Sigmoid colon (tissue), 7 donors: ENCODE measurements around the gene CCDC192. TPM values are rescaled to one million over a fixed set of nuclear protein-coding genes. Genes with fewer than 3 reads are reported as not detected.

Source experiments
- DNase-seq: peaks from one replicate; pipeline ENCODE4 v3.0.0-alpha.2; 2019
- H3K27ac ChIP-seq, 4 donors: fragments of 200-600 bp; sonication (generic); one replicate each; pipeline ENCODE4 v1.5.1; 2016 to 2019; ENCODE audit warnings: mild to moderate bottlenecking in 1 of 4
- H3K27me3 ChIP-seq, 3 donors: fragments of 200-600 bp; sonication (generic); one replicate each; pipeline ENCODE4 v1.5.1; 2019; ENCODE audit warnings: mild to moderate bottlenecking in 1 of 3
- H3K36me3 ChIP-seq, 4 donors: fragments of 200-600 bp; sonication (generic); one replicate each; pipeline ENCODE4 v1.5.1; 2016 to 2019
- H3K4me1 ChIP-seq, 4 donors: fragments of 200-600 bp; sonication (generic); one replicate each; pipeline ENCODE4 v1.5.1; 2017 to 2019
- H3K4me3 ChIP-seq, 4 donors: fragments of 200-600 bp; sonication (generic); one replicate each; pipeline ENCODE4 v1.5.1; 2017 to 2019; ENCODE audit warnings: mild to moderate bottlenecking in 2 of 4, moderate library complexity in 1 of 4
- H3K9me3 ChIP-seq, 4 donors: fragments of 200-600 bp in 3 of 4; sonication (generic) in 3 of 4; one replicate each; pipeline versions ENCODE4 v1.5.1 to v1.6.1; 2013 to 2019
- EP300 ChIP-seq, 4 donors: sonication (generic); formaldehyde crosslinking; IDR thresholded peaks; one replicate each; pipeline ENCODE4 v1.6.1; 2017; ENCODE audit warnings: antibody characterized with exemption in 4 of 4
- POLR2A ChIP-seq, 2 donors: fragments of 450-650 bp; IDR thresholded peaks; one replicate each; pipeline ENCODE4 v1.6.1; 2016; ENCODE audit warnings: antibody characterized with exemption in 2 of 2, mild to moderate bottlenecking in 2 of 2, moderate library complexity in 2 of 2
- POLR2AphosphoS5 ChIP-seq, 4 donors: sonication (generic); formaldehyde crosslinking; IDR thresholded peaks; one replicate each; pipeline ENCODE4 v1.6.1; 2017; ENCODE audit warnings: antibody characterized with exemption in 4 of 4
- WGBS, 2 donors: extraction: QIAGEN DNeasy Blood & Tissue Kit; methylation state at CpG; one replicate each; pipeline ENCODE4 v1.1.7; 2013; 5-methylcytosine and 5-hydroxymethylcytosine counted together
- intact Hi-C: fragments of 100-400 bp; cut with DNase I; formaldehyde crosslinking; loops from one replicate; pipeline ENCODE4 v1.15.1; 2023
- polyA plus RNA-seq, 3 donors: library from polyadenylated mRNA; stranded (reverse); fragments of 200-250 nt; gene quantifications; one replicate each; pipeline ENCODE4 v1.2.3, GENCODE V29; 2013
- total RNA-seq, 4 donors: library from RNA; depleted of rRNA; stranded (reverse); fragments of >200 nt; gene quantifications; one replicate each; pipeline ENCODE4 v1.1.0, GENCODE V29; 2016
- TF ChIP-seq, protein P1 (sequence below), 4 experiments: fragments of 450-650 bp in 3 of 4; fragments of 200-600 bp in 1 of 4; IDR thresholded peaks; one replicate each; pipeline ENCODE4 v1.5.1; 2016 to 2019; ENCODE audit warnings: antibody characterized with exemption in 4 of 4, mild to moderate bottlenecking in 3 of 4, moderate library complexity in 2 of 4
- donor health status: healthy with polysubstance abuse.
- donor health status: Bipolar disorder and iron deficiency.
- donor health status: healthy.

Gene CCDC192
- total and polyA plus RNA-seq, 7 donors, result 0.36 to 2.4 TPM; not detected in 5

DNA sequence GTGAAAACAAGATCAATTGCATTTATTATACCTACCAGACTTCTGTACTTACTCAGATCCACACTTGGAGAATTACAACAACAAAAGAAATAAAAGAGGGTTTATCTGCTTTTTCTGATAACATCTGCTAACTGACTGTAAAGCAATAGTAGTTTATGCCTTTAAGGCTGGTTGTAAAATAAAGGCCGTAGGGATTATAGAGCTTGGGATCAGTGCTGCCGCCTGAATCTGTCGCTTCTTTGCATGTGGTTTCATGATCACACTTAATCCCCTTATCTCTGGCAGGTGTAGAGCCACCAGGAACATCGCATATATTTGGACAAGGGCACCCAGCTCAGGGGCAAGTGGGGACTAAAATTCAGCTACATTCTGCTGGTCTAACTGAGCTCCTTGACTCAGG lies 146.7 kb downstream of the CCDC192 start:
- intact Hi-C loops, result no loop called here
- H3K27ac ChIP-seq, result no peak overlapping the region
- 19 to 61% methylated on average over 4 of the region's 4 CpGs for WGBS, 2 donors
- no peaks in the 10 kb centered on the region for H3K36me3 ChIP-seq
- no peaks in the 10 kb centered on the region for H3K9me3 ChIP-seq
- TF ChIP-seq, protein P1, sequence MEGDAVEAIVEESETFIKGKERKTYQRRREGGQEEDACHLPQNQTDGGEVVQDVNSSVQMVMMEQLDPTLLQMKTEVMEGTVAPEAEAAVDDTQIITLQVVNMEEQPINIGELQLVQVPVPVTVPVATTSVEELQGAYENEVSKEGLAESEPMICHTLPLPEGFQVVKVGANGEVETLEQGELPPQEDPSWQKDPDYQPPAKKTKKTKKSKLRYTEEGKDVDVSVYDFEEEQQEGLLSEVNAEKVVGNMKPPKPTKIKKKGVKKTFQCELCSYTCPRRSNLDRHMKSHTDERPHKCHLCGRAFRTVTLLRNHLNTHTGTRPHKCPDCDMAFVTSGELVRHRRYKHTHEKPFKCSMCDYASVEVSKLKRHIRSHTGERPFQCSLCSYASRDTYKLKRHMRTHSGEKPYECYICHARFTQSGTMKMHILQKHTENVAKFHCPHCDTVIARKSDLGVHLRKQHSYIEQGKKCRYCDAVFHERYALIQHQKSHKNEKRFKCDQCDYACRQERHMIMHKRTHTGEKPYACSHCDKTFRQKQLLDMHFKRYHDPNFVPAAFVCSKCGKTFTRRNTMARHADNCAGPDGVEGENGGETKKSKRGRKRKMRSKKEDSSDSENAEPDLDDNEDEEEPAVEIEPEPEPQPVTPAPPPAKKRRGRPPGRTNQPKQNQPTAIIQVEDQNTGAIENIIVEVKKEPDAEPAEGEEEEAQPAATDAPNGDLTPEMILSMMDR (IDR thresholded peaks at IDR 0.05), result no peak
- TF ChIP-seq POLR2A (IDR thresholded peaks at IDR 0.05) (no peak), EP300 (IDR thresholded peaks at IDR 0.05) (no peak), POLR2AphosphoS5 (IDR thresholded peaks at IDR 0.05) (no peak)
- no peak for DNase-seq
- H3K4me1 ChIP-seq, result peaks cover 0 to 18% (median 8%) of the 10 kb centered on the region in 4 donors
- no peaks in the 10 kb centered on the region for H3K27me3 ChIP-seq
- no peak overlapping the region for H3K4me3 ChIP-seq

DNA sequence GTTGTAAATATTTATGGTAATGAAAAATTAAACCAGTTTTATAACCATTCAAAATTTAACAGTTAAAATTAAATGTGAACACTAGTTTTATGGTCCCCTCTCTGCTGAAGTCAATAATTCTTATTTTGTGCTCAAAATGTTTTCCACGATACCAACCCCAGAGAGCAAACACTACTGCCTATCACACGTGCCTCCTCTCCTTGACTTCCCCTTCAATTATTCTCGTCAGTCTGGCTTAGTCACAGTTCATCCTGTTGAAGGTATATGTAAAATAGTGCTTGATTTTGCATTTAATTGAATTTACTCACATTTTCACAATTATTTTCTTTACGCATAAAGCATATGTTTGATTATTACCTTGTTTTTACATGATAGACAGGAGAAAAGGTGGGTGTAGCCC lies 148.8 kb downstream of the CCDC192 start:
- H3K4me3 ChIP-seq, result no peak overlapping the region
- WGBS, 2 donors, result 16 to 62% methylated on average over 4 of the region's 4 CpGs
- no peaks in the 10 kb centered on the region for H3K36me3 ChIP-seq
- no peaks in the 10 kb centered on the region for H3K9me3 ChIP-seq
- intact Hi-C loops, result no loop called here
- no peak for TF ChIP-seq EP300 (IDR thresholded peaks at IDR 0.05)
- TF ChIP-seq, protein P1 (IDR thresholded peaks at IDR 0.05), result no peak
- TF ChIP-seq POLR2A (IDR thresholded peaks at IDR 0.05), result no peak
- H3K27me3 ChIP-seq, result no peaks in the 10 kb centered on the region
- peaks cover 0 to 16% (median 8%) of the 10 kb centered on the region in 4 donors for H3K4me1 ChIP-seq
- H3K27ac ChIP-seq, result no peak overlapping the region
- no peak for DNase-seq

DNA sequence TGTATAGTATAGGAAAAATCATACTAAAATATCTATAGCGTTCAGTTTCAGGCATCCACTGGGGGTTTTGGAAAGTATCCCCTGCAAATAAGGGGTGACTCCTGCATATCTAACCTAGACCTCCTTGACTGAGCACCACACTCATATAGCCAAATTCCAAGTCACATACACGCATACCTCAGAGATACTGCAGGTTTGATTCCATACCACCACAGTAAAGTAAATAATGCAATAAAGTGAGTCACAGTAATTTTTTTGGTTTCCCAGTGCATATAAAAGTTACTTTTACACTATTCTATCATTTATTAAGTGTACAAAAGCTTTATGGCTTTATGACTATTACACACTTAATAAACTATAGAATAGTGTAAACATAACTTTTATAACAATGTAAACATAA lies 151.3 kb downstream of the CCDC192 start:
- H3K4me3 ChIP-seq, result no peak overlapping the region
- no peaks in the 10 kb centered on the region for H3K9me3 ChIP-seq
- no peak overlapping the region for H3K27ac ChIP-seq
- TF ChIP-seq EP300 (IDR thresholded peaks at IDR 0.05) (no peak), POLR2AphosphoS5 (IDR thresholded peaks at IDR 0.05) (no peak), POLR2A (IDR thresholded peaks at IDR 0.05) (no peak)
- TF ChIP-seq, protein P1 (IDR thresholded peaks at IDR 0.05), result no peak
- WGBS, 2 donors, result 60 to 81% methylated on average over 2 of the region's 2 CpGs
- H3K27me3 ChIP-seq, result no peaks in the 10 kb centered on the region
- intact Hi-C loops, result no loop called here
- H3K36me3 ChIP-seq, result no peaks in the 10 kb centered on the region
- DNase-seq, result no peak
- peaks cover 0 to 12% (median 5%) of the 10 kb centered on the region in 4 donors for H3K4me1 ChIP-seq

DNA sequence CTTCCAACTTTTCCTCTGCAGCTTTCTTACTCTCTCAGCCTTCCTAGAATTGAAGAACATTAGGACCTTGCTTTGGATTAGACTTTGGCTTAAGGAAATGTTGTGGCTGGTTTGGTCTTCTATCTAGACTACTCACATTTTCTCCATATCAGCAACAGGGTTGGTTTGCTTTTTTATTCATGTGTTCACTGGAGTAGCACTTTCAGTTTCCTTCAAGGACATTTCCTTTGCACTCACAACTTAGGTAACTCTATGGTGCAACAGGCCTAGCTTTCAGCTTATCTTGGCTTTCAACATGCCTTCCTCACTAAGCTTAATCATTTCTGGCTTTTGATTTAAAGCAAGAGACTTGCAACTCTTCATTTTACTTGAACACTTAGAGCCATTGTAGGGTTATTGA lies 153.1 kb downstream of the CCDC192 start:
- Histone ChIP-seq H3K36me3 (no peaks in the 10 kb centered on the region), H3K9me3 (no peaks in the 10 kb centered on the region), H3K27me3 (no peaks in the 10 kb centered on the region), H3K4me3 (no peak overlapping the region), H3K27ac (no peak overlapping the region), H3K4me1 (peaks cover 0 to 6% (median 0%) of the 10 kb centered on the region in 4 donors)
- TF ChIP-seq, protein P1 (IDR thresholded peaks at IDR 0.05), result no peak
- no peak for TF ChIP-seq POLR2A (IDR thresholded peaks at IDR 0.05)
- no peak for TF ChIP-seq POLR2AphosphoS5 (IDR thresholded peaks at IDR 0.05)
- TF ChIP-seq EP300 (IDR thresholded peaks at IDR 0.05), result no peak
- intact Hi-C loops, result no loop called here
- DNase-seq, result no peak

DNA sequence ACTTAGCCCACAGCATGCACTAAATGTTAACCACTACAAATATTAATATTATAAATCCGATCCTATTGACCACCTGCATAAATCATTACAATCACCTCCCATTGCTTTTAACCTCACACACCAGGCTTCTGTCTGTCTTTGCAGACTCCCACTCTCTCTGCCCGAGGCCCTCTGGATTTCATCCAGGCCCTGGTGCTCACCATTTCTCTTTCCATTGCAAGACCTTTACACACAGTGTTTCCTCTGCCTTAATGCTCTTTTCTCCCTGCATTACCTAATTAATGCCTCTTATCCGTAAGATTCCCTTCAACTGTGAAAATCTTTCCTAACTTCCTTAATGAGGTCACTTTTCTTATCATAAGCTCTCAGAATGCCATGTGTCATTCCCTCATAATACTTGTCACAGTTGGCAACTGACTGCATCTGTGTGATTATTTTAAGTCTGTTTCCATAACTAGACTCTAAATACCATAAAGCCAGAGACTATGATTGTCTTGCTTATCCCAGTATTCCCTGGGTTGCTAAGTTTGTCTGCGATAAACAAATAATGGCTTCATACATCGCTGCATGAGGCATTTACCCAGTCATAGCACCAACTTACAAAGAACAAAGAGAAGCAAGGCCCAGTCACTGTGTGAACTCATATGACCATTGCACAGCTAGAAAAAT lies 155.1 kb downstream of the CCDC192 start:
- Histone ChIP-seq H3K4me1 (peaks cover 0 to 6% (median 0%) of the 10 kb centered on the region in 4 donors), H3K4me3 (no peak overlapping the region), H3K27ac (no peak overlapping the region), H3K36me3 (no peaks in the 10 kb centered on the region), H3K9me3 (no peaks in the 10 kb centered on the region), H3K27me3 (no peaks in the 10 kb centered on the region)
- no peak for DNase-seq
- TF ChIP-seq, protein P1 (IDR thresholded peaks at IDR 0.05), result no peak
- TF ChIP-seq POLR2A (IDR thresholded peaks at IDR 0.05), result no peak
- TF ChIP-seq EP300 (IDR thresholded peaks at IDR 0.05), result no peak
- no peak for TF ChIP-seq POLR2AphosphoS5 (IDR thresholded peaks at IDR 0.05)
- intact Hi-C loops, result no loop called here
- WGBS, 2 donors, result 28 to 65% methylated on average over 5 of the region's 5 CpGs
